IMR-90 (cell line): ENCODE measurements around the gene PODXL2.

ENCODE experiments used
- BHLHE40 ChIP-seq: fragments of 150-350 bp; IDR thresholded peaks from 2 replicates; pipeline ENCODE4 v1.6.1; 2016; ENCODE audit warnings: mild to moderate bottlenecking, low read depth, low read length
- CEBPB ChIP-seq: IDR thresholded peaks from 2 replicates; pipeline ENCODE4 v1.6.1; 2012; ENCODE audit warnings: low read depth, low read length, improper control_type of control experiment
- CTCF ChIP-seq: conservative IDR thresholded peaks from 2 replicates; pipeline ENCODE4 v1.5.1; 2012; ENCODE audit warnings: mild to moderate bottlenecking, low read depth, low read length, improper control_type of control experiment
- ELK1 ChIP-seq: fragments of 150-350 bp; IDR thresholded peaks from 2 replicates; pipeline ENCODE4 v1.6.1; 2016; ENCODE audit warnings: low read depth, mild to moderate bottlenecking, low read length, moderate library complexity, borderline replicate concordance
- MAFK ChIP-seq: IDR thresholded peaks from 2 replicates; pipeline ENCODE4 v1.6.1; 2012; ENCODE audit warnings: low read depth, low read length, improper control_type of control experiment
- MAZ ChIP-seq: IDR thresholded peaks from 2 replicates; pipeline ENCODE4 v1.6.1; 2012; ENCODE audit warnings: low read depth, mild to moderate bottlenecking, low read length, improper control_type of control experiment, moderate library complexity, borderline replicate concordance
- MXI1 ChIP-seq: IDR thresholded peaks from 2 replicates; pipeline ENCODE4 v1.6.1; 2012; ENCODE audit warnings: low read depth, mild to moderate bottlenecking, low read length, moderate library complexity, borderline replicate concordance
- NFE2L2 ChIP-seq: fragments of 150-350 bp; IDR thresholded peaks from 2 replicates; pipeline ENCODE4 v1.6.1; 2016; ENCODE audit warnings: low read depth, mild to moderate bottlenecking, low read length
- POLR2A ChIP-seq: IDR thresholded peaks from 2 replicates; pipeline ENCODE4 v1.6.1; 2012; ENCODE audit warnings: mild to moderate bottlenecking, low read depth, low read length
- RAD21 ChIP-seq: IDR thresholded peaks from 2 replicates; pipeline ENCODE4 v1.6.1; 2012; ENCODE audit warnings: low read length, improper control_type of control experiment
- RCOR1 ChIP-seq: IDR thresholded peaks from 2 replicates; pipeline ENCODE4 v1.6.1; 2012; ENCODE audit warnings: mild to moderate bottlenecking, low read length, improper control_type of control experiment; ENCODE audit not compliant: insufficient replicate concordance
- RFX5 ChIP-seq: IDR thresholded peaks from 2 replicates; pipeline ENCODE4 v1.8.0; 2012; ENCODE audit warnings: low read depth, mild to moderate bottlenecking, low read length, moderate library complexity
- SMC3 ChIP-seq: fragments of 150-350 bp; IDR thresholded peaks from 2 replicates; pipeline ENCODE4 v1.6.1; 2016; ENCODE audit warnings: low read depth, mild to moderate bottlenecking, antibody characterized with exemption, low read length, moderate library complexity
- USF2 ChIP-seq: fragments of 150-350 bp; IDR thresholded peaks from 2 replicates; pipeline ENCODE4 v1.6.1; 2017; ENCODE audit warnings: mild to moderate bottlenecking, antibody characterized with exemption, low read length, low read depth

- TF ChIP-seq CEBPB (no peak), RCOR1 (no peak), NFE2L2 (no peak), POLR2A (no peak), MAFK (no peak), CTCF (no peak), MAZ (no peak), USF2 (no peak), SMC3 (no peak), MXI1 (no peak), ELK1 (no peak), RAD21 (no peak), RFX5 (no peak), BHLHE40 (no peak)
Measured at GRCh38 chr3:127640042-127640355, 11.0 kb downstream of the PODXL2 start.
